ENCODE data around the gene OR1N1.
"Not testable (repeated sequence)": the region's sequence is repeated elsewhere in the genome, so short reads cannot be mapped to it uniquely, and the experiment has no call there.

DNA sequence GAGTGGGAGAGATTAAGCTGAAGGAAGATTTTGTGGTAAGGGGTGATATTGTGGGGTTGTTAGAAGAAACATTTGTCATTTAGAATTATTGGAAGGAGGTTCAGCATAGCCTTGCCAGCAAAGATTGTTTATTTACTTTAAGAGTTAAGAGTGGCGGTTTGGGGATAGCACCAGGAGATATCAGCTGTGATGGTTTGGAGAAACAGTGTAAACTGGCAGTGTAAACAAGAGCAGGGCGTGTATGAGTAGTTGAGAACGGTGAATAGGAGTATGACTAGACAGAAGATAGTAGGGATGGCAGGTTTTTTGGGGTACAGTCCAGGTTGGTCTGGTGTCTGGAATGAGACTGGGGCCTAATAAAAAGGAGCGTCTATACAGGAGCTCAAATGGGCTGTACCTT lies 4.1 kb upstream of the OR1N1 start:
- TF ChIP-seq, protein P1, sequence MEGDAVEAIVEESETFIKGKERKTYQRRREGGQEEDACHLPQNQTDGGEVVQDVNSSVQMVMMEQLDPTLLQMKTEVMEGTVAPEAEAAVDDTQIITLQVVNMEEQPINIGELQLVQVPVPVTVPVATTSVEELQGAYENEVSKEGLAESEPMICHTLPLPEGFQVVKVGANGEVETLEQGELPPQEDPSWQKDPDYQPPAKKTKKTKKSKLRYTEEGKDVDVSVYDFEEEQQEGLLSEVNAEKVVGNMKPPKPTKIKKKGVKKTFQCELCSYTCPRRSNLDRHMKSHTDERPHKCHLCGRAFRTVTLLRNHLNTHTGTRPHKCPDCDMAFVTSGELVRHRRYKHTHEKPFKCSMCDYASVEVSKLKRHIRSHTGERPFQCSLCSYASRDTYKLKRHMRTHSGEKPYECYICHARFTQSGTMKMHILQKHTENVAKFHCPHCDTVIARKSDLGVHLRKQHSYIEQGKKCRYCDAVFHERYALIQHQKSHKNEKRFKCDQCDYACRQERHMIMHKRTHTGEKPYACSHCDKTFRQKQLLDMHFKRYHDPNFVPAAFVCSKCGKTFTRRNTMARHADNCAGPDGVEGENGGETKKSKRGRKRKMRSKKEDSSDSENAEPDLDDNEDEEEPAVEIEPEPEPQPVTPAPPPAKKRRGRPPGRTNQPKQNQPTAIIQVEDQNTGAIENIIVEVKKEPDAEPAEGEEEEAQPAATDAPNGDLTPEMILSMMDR (IDR thresholded peaks at IDR 0.05): not testable (repeated sequence)
- TF ChIP-seq POLR2A (IDR thresholded peaks at IDR 0.05): not testable (repeated sequence)
